OCI-LY1 (cell line): Measurements from ENCODE around the gene AGAP1.

Source experiments
- CTCF ChIP-seq: fragments of 200-600 bp; sonication (generic), shearing (Covaris generic); IDR thresholded peaks from 2 replicates; pipeline ENCODE4 v1.5.1; 2017; ENCODE audit warnings: mild to moderate bottlenecking, antibody characterized with exemption, low read length, moderate library complexity, mixed read lengths
- EZH2 ChIP-seq: fragments of 200-600 bp; sonication (generic), shearing (Covaris generic); IDR thresholded peaks from 2 replicates; pipeline ENCODE4 v1.8.0; 2017; ENCODE audit warnings: borderline replicate concordance, mixed run types, mild to moderate bottlenecking, antibody characterized with exemption, low read length, moderate library complexity, mixed read lengths

- TF ChIP-seq CTCF (no peak), EZH2 (no peak)
Observed at GRCh38 chr2:236168110-236169080, 674.6 kb downstream of the AGAP1 start, which contains the start of gene GBX2.
